ENCODE data around the gene PTGES. TPM values are rescaled to one million over a fixed set of nuclear protein-coding genes. Genes with fewer than 3 reads are reported as not detected.

The PTGES gene
- polyA plus RNA-seq, 3 donors = 0.29 to 1.8 (median 0.84) TPM

GRCh38 chr9:129722913-129723312 is 29.9 kb downstream of the PTGES start:
- no peak overlapping the region for H3K27ac Mint-ChIP-seq
- peaks cover 7 to 12% (median 12%) of the 10 kb centered on the region in 3 donors for H3K27me3 Mint-ChIP-seq (ENCODE audit: low read depth in 3 of 3)
- Histone ChIP-seq H3K79me2 (ENCODE audit: insufficient read depth, low read length) (no peaks in the 10 kb centered on the region), H4K20me1 (ENCODE audit: insufficient read depth, low read length) (no peaks in the 10 kb centered on the region), H3K27me3 (ENCODE audit: control insufficient read depth in 2 of 2, insufficient read depth in 2 of 2, low read length in 2 of 2) (no peaks in the 10 kb centered on the region), H3K4me3 (replicated peaks in 1 of 3; ENCODE audit: low read depth in 2 of 3, low read length in 3 of 3) (no peak overlapping the region), H3K4me2 (replicated peaks; ENCODE audit: extremely low read depth, low read length, poor library complexity, severe bottlenecking) (no peak overlapping the region), H3K27ac (ENCODE audit: low read depth in 1 of 2, low read length in 2 of 2) (no peak overlapping the region), H3K36me3 (replicated peaks in 1 of 2; ENCODE audit: control insufficient read depth in 1 of 2, insufficient read depth in 2 of 2, low read length in 2 of 2) (no peaks in the 10 kb centered on the region), H3K9me3 (replicated peaks in 1 of 2; ENCODE audit: control insufficient read depth in 1 of 2, insufficient read depth in 1 of 2, low read length in 2 of 2) (no peaks in the 10 kb centered on the region), H2AFZ (ENCODE audit: insufficient read depth, low read depth, low read length, poor library complexity, severe bottlenecking) (no peak overlapping the region), H3K4me1 (ENCODE audit: control insufficient read depth in 1 of 2, insufficient read depth in 2 of 2, low read length in 2 of 2) (peaks cover 3 to 4% of the 10 kb centered on the region in 2 donors), H3K9ac (ENCODE audit: insufficient read depth, low read length, poor library complexity, severe bottlenecking) (no peak overlapping the region)
- DNase-seq = no peak
- no peaks in the 10 kb centered on the region for H3K36me3 Mint-ChIP-seq
- WGBS (ENCODE audit: insufficient coverage) = 91% methylated on average over 4 of the region's 5 CpGs
- intact Hi-C loops (cut with micrococcal nuclease) = loop anchor here in 1 of 2 donors (10.0 kb wide), 1 partner anchor 588 kb away; no protein-coding TSS in a partner anchor
- H3K4me3 Mint-ChIP-seq = no peak overlapping the region
- TF ChIP-seq CTCF (IDR thresholded peaks at IDR 0.05) = no peak
- H3K9me3 Mint-ChIP-seq = peaks cover 0 to 3% (median 0%) of the 10 kb centered on the region in 7 donors
- peaks cover 3% of the 10 kb centered on the region for H3K4me1 Mint-ChIP-seq

- Mint-ChIP-seq H3K4me3 (no peak overlapping the region), H3K27ac (no peak overlapping the region), H3K9me3 (peaks cover 0 to 3% (median 0%) of the 10 kb centered on the region in 7 donors), H3K4me1 (no peaks in the 10 kb centered on the region), H3K27me3 (ENCODE audit: low read depth in 3 of 3) (peaks cover 7 to 11% (median 10%) of the 10 kb centered on the region in 3 donors), H3K36me3 (no peaks in the 10 kb centered on the region)
- Histone ChIP-seq H3K4me2 (replicated peaks; ENCODE audit: extremely low read depth, low read length, poor library complexity, severe bottlenecking) (no peak overlapping the region), H3K27me3 (ENCODE audit: control insufficient read depth in 2 of 2, insufficient read depth in 2 of 2, low read length in 2 of 2) (no peaks in the 10 kb centered on the region), H3K4me3 (replicated peaks in 1 of 3; ENCODE audit: low read depth in 2 of 3, low read length in 3 of 3) (no peak overlapping the region), H3K9ac (ENCODE audit: insufficient read depth, low read length, poor library complexity, severe bottlenecking) (no peak overlapping the region), H3K36me3 (replicated peaks in 1 of 2; ENCODE audit: control insufficient read depth in 1 of 2, insufficient read depth in 2 of 2, low read length in 2 of 2) (no peaks in the 10 kb centered on the region), H3K9me3 (replicated peaks in 1 of 2; ENCODE audit: control insufficient read depth in 1 of 2, insufficient read depth in 1 of 2, low read length in 2 of 2) (no peaks in the 10 kb centered on the region), H3K27ac (ENCODE audit: low read depth in 1 of 2, low read length in 2 of 2) (no peak overlapping the region), H4K20me1 (ENCODE audit: insufficient read depth, low read length) (no peaks in the 10 kb centered on the region), H3K79me2 (ENCODE audit: insufficient read depth, low read length) (no peaks in the 10 kb centered on the region), H3K4me1 (ENCODE audit: control insufficient read depth in 1 of 2, insufficient read depth in 2 of 2, low read length in 2 of 2) (no peaks in the 10 kb centered on the region), H2AFZ (ENCODE audit: insufficient read depth, low read depth, low read length, poor library complexity, severe bottlenecking) (no peak overlapping the region)
- peak; percentile 2 for TF ChIP-seq CTCF (IDR thresholded peaks at IDR 0.05)
- no peak for DNase-seq
- intact Hi-C loops (cut with micrococcal nuclease) = loop anchor here in 1 of 2 donors (10.0 kb wide), 1 partner anchor 586 kb away; no protein-coding TSS in a partner anchor
- WGBS (ENCODE audit: insufficient coverage) = 91% methylated on average over 15 of the region's 25 CpGs
Observed at GRCh38 chr9:129720865-129721545, 31.8 kb downstream of the PTGES start.
